Lower lobe of right lung (tissue), 2 donors: Measurements from ENCODE around the gene DCDC1. TPM values are rescaled to one million over a fixed set of nuclear protein-coding genes. Genes with fewer than 3 reads are reported as not detected.

ENCODE experiments used
- ATAC-seq, 2 donors: fragments of 200-7000 bp; cut with Tn5 transposase; one replicate each; pipeline ENCODE4 v1.9.1; 2020 to 2022; ENCODE audit warnings: mild to moderate bottlenecking in 2 of 2, moderate library complexity in 2 of 2
- DNase-seq: peaks from one replicate; pipeline ENCODE4 v3.0.0-alpha.2; 2020
- H3K27ac ChIP-seq: fragments of 200-600 bp; one replicate; pipeline ENCODE4 v1.8.0; 2022
- H3K27me3 ChIP-seq: fragments of 200-600 bp; one replicate; pipeline ENCODE4 v1.8.0; 2022; ENCODE audit warnings: low read depth
- H3K36me3 ChIP-seq: fragments of 200-600 bp; one replicate; pipeline ENCODE4 v1.8.0; 2022; ENCODE audit warnings: mild to moderate bottlenecking
- H3K4me1 ChIP-seq: fragments of 200-600 bp; one replicate; pipeline ENCODE4 v1.8.0; 2022
- H3K4me3 ChIP-seq: fragments of 200-600 bp; one replicate; pipeline ENCODE4 v1.8.0; 2022; ENCODE audit warnings: mild to moderate bottlenecking
- H3K9me3 ChIP-seq: fragments of 200-600 bp; one replicate; pipeline ENCODE4 v1.8.0; 2022
- intact Hi-C: fragments of 100-400 bp; cut with DNase I; formaldehyde crosslinking; loops from one replicate; pipeline ENCODE4 v1.11.0; 2022
- long read RNA-seq: library from polyadenylated mRNA; unstranded; transcript quantifications from one replicate; pipeline ENCODE4 v2.0.0, GENCODE V29; 2021
- total RNA-seq: library from RNA; stranded (reverse); fragmentation: NEBNext Ultra II Directional; extraction: Animal tissue kit (Norgen Biotek cat#: 25700); gene quantifications from one replicate; pipeline ENCODE4 v1.2.1, GENCODE V29; 2021
- TF ChIP-seq, protein P1 (sequence below): fragments of 200-600 bp; IDR thresholded peaks from one replicate; pipeline ENCODE4 v1.8.0; 2022; ENCODE audit warnings: antibody characterized with exemption, mild to moderate bottlenecking
- donor health status: DM: no; HTN: yes; CAD: no; lungs with severe emphysema.

Gene DCDC1, protein sequence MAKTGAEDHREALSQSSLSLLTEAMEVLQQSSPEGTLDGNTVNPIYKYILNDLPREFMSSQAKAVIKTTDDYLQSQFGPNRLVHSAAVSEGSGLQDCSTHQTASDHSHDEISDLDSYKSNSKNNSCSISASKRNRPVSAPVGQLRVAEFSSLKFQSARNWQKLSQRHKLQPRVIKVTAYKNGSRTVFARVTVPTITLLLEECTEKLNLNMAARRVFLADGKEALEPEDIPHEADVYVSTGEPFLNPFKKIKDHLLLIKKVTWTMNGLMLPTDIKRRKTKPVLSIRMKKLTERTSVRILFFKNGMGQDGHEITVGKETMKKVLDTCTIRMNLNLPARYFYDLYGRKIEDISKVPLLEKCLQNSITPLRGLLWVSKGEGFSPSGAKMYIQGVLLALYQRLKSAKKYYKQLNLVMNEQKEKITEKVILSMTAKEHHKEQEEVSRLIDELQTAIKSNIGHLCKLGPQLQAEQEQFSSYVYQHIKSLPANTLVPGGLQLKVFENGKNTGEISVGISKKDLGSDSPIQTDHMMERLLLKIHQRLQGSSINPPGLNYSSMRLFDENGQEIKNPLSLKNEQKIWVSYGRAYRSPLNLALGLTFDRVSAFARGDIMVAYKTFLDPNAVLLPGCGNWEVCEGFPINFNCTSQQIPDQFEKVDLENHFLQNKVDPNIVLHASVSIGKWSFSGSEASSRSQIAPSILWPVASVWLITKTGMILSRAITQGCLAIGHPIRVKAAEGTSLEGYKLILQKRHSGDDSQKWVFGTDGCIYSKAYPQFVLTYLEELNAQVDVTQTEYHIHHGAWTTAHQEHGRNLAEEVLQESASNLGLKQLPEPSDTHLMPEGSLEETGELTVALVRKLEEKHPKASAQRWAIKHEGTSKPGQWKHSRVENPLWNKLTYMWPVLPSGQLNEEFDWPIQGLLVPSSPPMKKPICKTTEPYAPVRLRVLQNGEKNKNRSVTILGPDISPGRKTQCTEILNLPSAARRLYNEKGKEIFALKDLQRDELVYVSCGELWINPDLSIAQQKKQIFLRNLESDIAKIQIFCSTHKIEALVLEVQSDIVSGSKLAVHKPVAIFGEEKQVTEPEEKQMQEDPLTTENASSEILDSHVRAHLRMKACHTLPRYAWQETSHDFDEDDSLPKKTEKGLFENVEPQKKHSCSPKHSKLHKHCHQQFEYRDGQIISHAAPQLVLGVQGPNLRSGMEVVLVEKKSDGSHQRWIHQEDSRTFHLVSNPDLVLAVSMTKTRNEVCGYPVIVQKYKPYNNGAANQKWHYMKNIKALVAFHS (N-terminal part only)
- 4.1 TPM for total RNA-seq
- long read RNA-seq, partial matches to known transcripts = 1 of 3 reads
- long read RNA-seq, other reads (novel, unspliced or antisense) = 2 of 3 reads

DNA sequence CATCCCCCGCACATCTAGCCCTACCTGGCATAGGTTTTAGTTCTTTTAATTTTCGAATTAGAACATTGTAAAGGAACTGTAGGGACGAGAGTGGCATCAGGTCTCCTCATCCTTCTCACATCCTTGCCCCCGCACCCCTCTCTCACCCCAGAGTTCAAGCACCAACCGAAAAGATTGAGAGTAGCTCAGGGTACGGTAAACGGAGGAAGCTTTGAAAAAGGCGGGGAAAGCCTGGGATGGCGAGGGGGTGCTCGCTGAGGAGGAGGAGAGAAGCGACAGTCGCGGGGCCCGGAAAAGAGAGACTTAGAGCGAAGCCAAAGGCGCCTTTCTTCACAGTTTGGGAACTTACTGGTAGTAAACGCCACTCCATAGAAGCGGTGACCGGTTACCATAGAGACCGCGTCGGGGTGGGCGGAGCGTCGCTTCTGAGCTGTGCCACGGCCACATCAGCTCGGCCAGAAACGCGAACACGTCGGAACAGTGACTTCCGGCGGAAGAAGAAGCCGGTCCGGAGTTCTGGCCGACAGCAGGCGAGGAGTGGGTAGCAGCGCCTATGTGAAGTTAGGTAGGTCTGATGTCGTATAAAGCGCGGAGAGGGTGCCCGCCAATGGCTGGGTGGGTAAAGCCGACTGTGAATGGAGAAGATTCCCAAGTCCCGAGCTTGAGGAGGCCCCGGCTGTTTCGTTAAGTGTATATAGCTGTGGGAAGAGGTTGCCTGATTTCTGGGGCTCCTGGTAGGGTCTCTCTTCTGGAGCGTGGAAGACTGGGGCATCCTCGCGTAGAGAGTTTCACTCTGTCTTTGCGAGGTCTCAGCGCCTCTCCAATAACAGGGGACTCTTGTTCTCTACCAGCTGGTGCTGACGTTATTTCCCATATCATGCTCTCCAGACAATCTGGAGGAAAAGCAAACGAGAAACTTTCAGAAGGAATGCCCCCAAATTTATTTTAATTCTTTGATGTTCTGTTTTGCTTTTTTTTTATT lies at the start of gene DCDC1, which contains the start of gene DNAJC24:
DCDC1 (minus strand) TSS at position 392 of the 982 bp plus-strand sequence. CDS start 41,459 bp downstream, outside the sequence.
DNAJC24 (plus strand) TSS at position 513 of the 982 bp plus-strand sequence. CDS start 889 bp downstream, outside the sequence.
- H3K9me3 ChIP-seq = no peaks in the 10 kb centered on the region
- H3K27ac ChIP-seq = peak within 1 kb of the TSS; percentile 80
- intact Hi-C loops = no loop called here
- ATAC-seq (peak; percentile 100), DNase-seq (peak; percentile 95)
- no peaks in the 10 kb centered on the region for H3K36me3 ChIP-seq
- TF ChIP-seq, protein P1, sequence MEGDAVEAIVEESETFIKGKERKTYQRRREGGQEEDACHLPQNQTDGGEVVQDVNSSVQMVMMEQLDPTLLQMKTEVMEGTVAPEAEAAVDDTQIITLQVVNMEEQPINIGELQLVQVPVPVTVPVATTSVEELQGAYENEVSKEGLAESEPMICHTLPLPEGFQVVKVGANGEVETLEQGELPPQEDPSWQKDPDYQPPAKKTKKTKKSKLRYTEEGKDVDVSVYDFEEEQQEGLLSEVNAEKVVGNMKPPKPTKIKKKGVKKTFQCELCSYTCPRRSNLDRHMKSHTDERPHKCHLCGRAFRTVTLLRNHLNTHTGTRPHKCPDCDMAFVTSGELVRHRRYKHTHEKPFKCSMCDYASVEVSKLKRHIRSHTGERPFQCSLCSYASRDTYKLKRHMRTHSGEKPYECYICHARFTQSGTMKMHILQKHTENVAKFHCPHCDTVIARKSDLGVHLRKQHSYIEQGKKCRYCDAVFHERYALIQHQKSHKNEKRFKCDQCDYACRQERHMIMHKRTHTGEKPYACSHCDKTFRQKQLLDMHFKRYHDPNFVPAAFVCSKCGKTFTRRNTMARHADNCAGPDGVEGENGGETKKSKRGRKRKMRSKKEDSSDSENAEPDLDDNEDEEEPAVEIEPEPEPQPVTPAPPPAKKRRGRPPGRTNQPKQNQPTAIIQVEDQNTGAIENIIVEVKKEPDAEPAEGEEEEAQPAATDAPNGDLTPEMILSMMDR = no peak
- no peaks in the 10 kb centered on the region for H3K27me3 ChIP-seq
- peaks cover 19% of the 10 kb centered on the region for H3K4me1 ChIP-seq
- peak within 1 kb of the TSS; percentile 88 for H3K4me3 ChIP-seq

DNA sequence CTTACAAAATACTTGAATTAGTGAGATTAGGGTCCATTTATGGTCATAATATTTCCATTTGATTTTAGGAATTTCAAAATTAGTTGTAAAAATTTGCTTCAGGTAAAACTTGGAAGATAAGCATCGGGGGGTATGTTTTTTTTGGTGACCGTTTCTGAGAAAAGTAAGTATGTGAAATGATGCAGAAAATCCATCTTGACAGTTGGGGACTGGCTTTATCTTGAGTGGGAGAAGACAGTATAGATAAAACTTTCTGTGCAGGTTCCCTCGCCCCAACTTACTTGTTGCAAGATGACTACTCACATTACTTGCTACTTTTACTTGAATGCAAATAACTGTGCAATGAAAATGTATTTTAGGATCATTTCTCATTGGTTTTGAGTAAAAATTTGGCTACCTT lies 49.6 kb upstream of the DCDC1 start:
- H3K27ac ChIP-seq = no peak overlapping the region

DNA sequence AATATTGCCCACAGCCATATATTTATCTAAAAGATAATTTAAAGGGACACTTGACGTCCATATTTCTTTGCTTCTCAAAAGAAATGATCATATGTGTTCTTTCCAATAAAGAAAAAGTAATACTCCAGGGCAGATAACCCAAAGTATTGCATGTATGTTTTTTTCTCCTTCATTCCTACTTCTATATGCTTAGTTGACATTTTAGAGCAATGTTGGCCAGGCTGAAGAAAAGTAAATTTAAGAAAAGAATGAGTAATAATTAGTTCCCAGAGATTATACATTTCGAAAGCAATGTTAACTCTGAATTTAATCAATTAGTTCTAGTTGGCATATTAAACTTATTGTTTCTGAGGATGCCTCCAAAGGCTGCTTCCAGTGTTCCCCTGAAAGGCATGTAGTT lies 48.3 kb upstream of the DCDC1 start:
- H3K27ac ChIP-seq = no peak overlapping the region
- ATAC-seq (no peak), DNase-seq (no peak)
- no peaks in the 10 kb centered on the region for H3K9me3 ChIP-seq
- no peaks in the 10 kb centered on the region for H3K36me3 ChIP-seq
- TF ChIP-seq, protein P1 = no peak
- intact Hi-C loops = no loop called here
- no peaks in the 10 kb centered on the region for H3K27me3 ChIP-seq
- no peaks in the 10 kb centered on the region for H3K4me1 ChIP-seq
- no peak overlapping the region for H3K4me3 ChIP-seq

More for the DNA sequence above, 49.6 kb upstream of the DCDC1 start:
- H3K27me3 ChIP-seq = no peaks in the 10 kb centered on the region
- no peaks in the 10 kb centered on the region for H3K4me1 ChIP-seq
- no peaks in the 10 kb centered on the region for H3K36me3 ChIP-seq
- no peaks in the 10 kb centered on the region for H3K9me3 ChIP-seq
- TF ChIP-seq, protein P1 = no peak
- intact Hi-C loops = no loop called here
- no peak overlapping the region for H3K4me3 ChIP-seq
- DNase-seq (no peak), ATAC-seq (no peak)

DNA sequence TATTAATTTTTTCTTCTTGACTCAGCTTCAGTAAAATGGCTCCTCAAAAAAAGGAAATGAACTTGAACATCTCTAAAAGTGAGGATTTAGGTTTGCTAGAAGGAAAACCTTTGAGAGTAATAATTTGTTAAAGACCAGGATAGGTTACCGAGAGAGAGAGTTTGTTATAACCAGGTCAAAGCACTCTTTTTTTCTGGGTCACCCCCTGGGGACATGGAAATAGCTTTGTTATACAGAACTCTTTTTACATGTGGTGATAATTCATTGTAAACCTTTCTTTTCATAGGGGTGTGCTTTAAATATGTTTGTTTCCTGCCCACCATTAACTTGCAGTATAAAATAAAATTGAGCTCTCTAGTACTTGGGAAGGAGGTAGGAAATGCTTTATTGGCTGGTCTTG lies 47.8 kb upstream of the DCDC1 start:
- H3K27ac ChIP-seq = no peak overlapping the region
- no peaks in the 10 kb centered on the region for H3K4me1 ChIP-seq
- intact Hi-C loops = no loop called here
- no peak for DNase-seq
- TF ChIP-seq, protein P1 = no peak
- no peak overlapping the region for H3K4me3 ChIP-seq
- H3K36me3 ChIP-seq = no peaks in the 10 kb centered on the region
- H3K27me3 ChIP-seq = no peaks in the 10 kb centered on the region
- no peak for ATAC-seq
- H3K9me3 ChIP-seq = no peaks in the 10 kb centered on the region
